GM23248 (cell line): ENCODE data around the gene MON2.

Experiments
- EZH2 ChIP-seq: fragments of 200-600 bp; sonication (generic); IDR thresholded peaks from 2 replicates; pipeline ENCODE4 v1.6.1; 2018; ENCODE audit warnings: antibody characterized with exemption, mild to moderate bottlenecking; ENCODE audit not compliant: insufficient read depth, poor library complexity, severe bottlenecking
- EZH2phosphoT487 ChIP-seq: fragments of 200-600 bp; sonication (generic); IDR thresholded peaks from 2 replicates; pipeline ENCODE4 v1.6.1; 2018; ENCODE audit warnings: antibody characterized with exemption, moderate library complexity, mild to moderate bottlenecking, low read depth; ENCODE audit not compliant: insufficient read depth

DNA sequence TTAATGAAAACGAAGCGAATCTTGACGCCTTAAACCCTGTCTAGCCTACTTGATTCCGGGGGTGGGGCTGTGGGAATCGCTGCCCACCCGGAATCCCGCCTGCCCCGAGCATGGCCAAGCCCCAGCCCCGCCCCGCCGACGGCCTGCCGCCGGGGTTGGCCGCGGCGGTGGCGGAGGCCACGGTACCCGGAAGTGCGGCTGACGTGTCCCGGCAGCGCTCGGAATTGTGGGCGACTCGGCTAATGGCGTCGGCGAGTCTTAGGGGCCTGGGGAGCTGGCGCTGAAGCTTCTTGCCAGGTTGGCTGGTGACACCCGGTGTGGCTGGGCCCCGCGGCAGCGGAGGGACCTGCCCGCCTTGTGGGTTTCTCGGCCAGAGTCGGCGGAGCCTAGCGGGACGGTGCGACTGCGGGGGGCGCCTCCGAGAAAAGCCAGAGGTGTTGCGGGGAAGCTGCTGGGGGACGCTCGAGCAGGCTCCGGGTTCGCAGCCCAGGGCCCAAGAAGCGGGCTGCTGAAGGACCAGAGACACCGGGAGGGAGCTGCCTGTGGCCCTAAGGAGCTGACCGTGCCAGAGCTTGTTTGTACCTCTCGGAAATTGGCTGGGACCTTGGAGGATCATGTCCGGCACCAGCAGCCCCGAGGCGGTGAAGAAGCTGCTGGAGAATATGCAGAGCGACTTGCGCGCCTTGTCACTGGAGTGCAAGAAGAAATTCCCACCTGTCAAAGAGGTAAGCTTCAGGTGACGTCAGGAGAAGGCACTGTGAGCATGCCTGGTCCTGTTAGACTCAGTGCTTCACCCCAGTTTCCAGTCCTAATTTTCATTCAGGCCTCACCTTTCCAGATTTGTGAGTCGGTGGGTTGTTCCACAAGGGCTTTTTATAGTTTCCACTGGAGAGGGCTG, at the start of gene MON2:
- TF ChIP-seq EZH2phosphoT487, result no peak
- no peak for TF ChIP-seq EZH2
